ENCODE results near the gene RSPH9. TPM values are rescaled to one million over a fixed set of nuclear protein-coding genes. Genes with fewer than 3 reads are reported as not detected.

RSPH9 gene
- total and polyA plus RNA-seq, 2 donors (not counting 3 experiments of a cell fraction or from before 2014, with no cell fraction given): 0.18 to 0.27 TPM

GRCh38 chr6:43634702-43635303 lies 10.0 kb upstream of the RSPH9 start:
- H4K20me1 ChIP-seq (replicated peaks; ENCODE audit: control insufficient read depth, extremely low read depth, insufficient read depth, low read length): no peaks in the 10 kb centered on the region
- no peak overlapping the region for H3K27ac ChIP-seq (ENCODE audit: insufficient read depth, low read depth, low read length)
- peaks cover 33% of the 10 kb centered on the region for H3K79me2 ChIP-seq (ENCODE audit: control insufficient read depth, insufficient read depth, low read length)
- H3K9ac ChIP-seq (replicated peaks; ENCODE audit: extremely low read depth, insufficient read depth, low read length): no peak overlapping the region
- H2AFZ ChIP-seq (ENCODE audit: low read depth, low read length): peak overlapping the region; percentile 69
- no peak overlapping the region for H3K4me3 ChIP-seq (replicated peaks in 1 of 3; ENCODE audit: insufficient read depth in 1 of 3, low read depth in 1 of 3, low read length in 3 of 3)
- H3K9me1 ChIP-seq (replicated peaks; ENCODE audit: control insufficient read depth, extremely low read depth, insufficient read depth, low read length): no peaks in the 10 kb centered on the region
- no peaks in the 10 kb centered on the region for H3K27me3 ChIP-seq (ENCODE audit: control insufficient read depth in 2 of 2, insufficient read depth in 2 of 2, low read length in 2 of 2)
- no peak for FAIRE-seq
- DNase-seq (ENCODE audit: low read depth, low spot score): no peak
- TF ChIP-seq MYC (IDR thresholded peaks at IDR 0.05; ENCODE audit: low read depth, low read length) (no peak), FOS (IDR thresholded peaks at IDR 0.05; ENCODE audit: borderline replicate concordance, insufficient read depth, low read length) (no peak), GATA2 (IDR thresholded peaks at IDR 0.05; ENCODE audit: insufficient read depth, insufficient read length, low read depth, low read length) (no peak), MAX (IDR thresholded peaks at IDR 0.05; ENCODE audit: insufficient read depth, insufficient read length) (no peak), JUN (IDR thresholded peaks at IDR 0.05; ENCODE audit: borderline replicate concordance, insufficient read depth, insufficient read length, low read depth) (no peak), POLR2AphosphoS5 (IDR thresholded peaks at IDR 0.05; ENCODE audit: insufficient read depth, low read depth, low read length) (no peak), EZH2 (IDR thresholded peaks at IDR 0.05; ENCODE audit: borderline replicate concordance, low read depth, low read length, severe bottlenecking) (no peak), POLR2A (IDR thresholded peaks at IDR 0.05; ENCODE audit: low read depth, low read length) (no peak)
- TF ChIP-seq, protein P1, sequence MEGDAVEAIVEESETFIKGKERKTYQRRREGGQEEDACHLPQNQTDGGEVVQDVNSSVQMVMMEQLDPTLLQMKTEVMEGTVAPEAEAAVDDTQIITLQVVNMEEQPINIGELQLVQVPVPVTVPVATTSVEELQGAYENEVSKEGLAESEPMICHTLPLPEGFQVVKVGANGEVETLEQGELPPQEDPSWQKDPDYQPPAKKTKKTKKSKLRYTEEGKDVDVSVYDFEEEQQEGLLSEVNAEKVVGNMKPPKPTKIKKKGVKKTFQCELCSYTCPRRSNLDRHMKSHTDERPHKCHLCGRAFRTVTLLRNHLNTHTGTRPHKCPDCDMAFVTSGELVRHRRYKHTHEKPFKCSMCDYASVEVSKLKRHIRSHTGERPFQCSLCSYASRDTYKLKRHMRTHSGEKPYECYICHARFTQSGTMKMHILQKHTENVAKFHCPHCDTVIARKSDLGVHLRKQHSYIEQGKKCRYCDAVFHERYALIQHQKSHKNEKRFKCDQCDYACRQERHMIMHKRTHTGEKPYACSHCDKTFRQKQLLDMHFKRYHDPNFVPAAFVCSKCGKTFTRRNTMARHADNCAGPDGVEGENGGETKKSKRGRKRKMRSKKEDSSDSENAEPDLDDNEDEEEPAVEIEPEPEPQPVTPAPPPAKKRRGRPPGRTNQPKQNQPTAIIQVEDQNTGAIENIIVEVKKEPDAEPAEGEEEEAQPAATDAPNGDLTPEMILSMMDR (IDR thresholded peaks at IDR 0.05; ENCODE audit: extremely low read depth in 1 of 2, insufficient read depth in 1 of 2, low read depth in 1 of 2, low read length in 2 of 2): no peak
- ChIA-PET CTCF (interaction anchor here (1.3 kb wide), 1 partner anchor 14 kb away, joined by 4 read pairs; no protein-coding TSS in a partner anchor), POLR2A (interaction anchor here (0.6 kb wide), 1 partner anchor 124 kb away, joined by 5 read pairs; the partner anchor contains the start of gene LRRC73)
- dilution Hi-C loops (cut with MboI; ENCODE audit: extremely low pct_ligation_motif_present, low sequenced_read_pairs): no loop called here
- peaks cover 2 to 5% of the 10 kb centered on the region in 2 experiments for H3K36me3 ChIP-seq (ENCODE audit: control insufficient read depth in 2 of 2, extremely low read depth in 1 of 2, insufficient read depth in 2 of 2, low read length in 2 of 2)
- no peaks in the 10 kb centered on the region for H3K9me3 ChIP-seq (replicated peaks; ENCODE audit: control insufficient read depth, insufficient read depth, low read length)
- intact Hi-C loops (cut with micrococcal nuclease): no loop called here
- BruUV-seq (replicated peaks): no TSS peak
- no peak overlapping the region for H3K4me2 ChIP-seq (ENCODE audit: insufficient read depth, low read length)
- peaks cover 8% of the 10 kb centered on the region for H3K4me1 ChIP-seq (ENCODE audit: control insufficient read depth, extremely low read depth, insufficient read depth, low read length)

Measured in endothelial cell of umbilical vein (primary cell).